Body of pancreas (tissue), 4 donors: ENCODE data around the gene TTC24. TPM values are rescaled to one million over a fixed set of nuclear protein-coding genes. Genes with fewer than 3 reads are reported as not detected.
A peak's percentile ranks its signal among the peaks of the same experiment; 100 is the strongest.

Experiments
- ATAC-seq: fragments of 150-250 bp; one replicate; pipeline ENCODE4 v1.9.1; 2016
- DNase-seq, 4 donors: peaks; one replicate each; pipeline ENCODE4 v3.0.0-alpha.2; 2019
- H3K27ac ChIP-seq, 4 donors: fragments of 200-600 bp; sonication (generic); 1 replicate in 3 of 4; 2 replicates in 1 of 4; pipeline versions ENCODE4 v1.5.1 to v1.6.1; 2016 to 2019; ENCODE audit warnings: mild to moderate bottlenecking in 1 of 4, mixed read lengths in 1 of 4, moderate library complexity in 1 of 4
- H3K27me3 ChIP-seq, 2 donors: fragments of 200-600 bp; sonication (generic); one replicate each; pipeline ENCODE4 v1.6.0; 2016; ENCODE audit warnings: mild to moderate bottlenecking in 1 of 2
- H3K36me3 ChIP-seq, 2 donors: fragments of 200-600 bp; sonication (generic); replicated peaks in 1 of 2; 2 replicates each; pipeline ENCODE4 v1.5.1; 2016; ENCODE audit warnings: low read depth in 2 of 2; ENCODE audit not compliant: insufficient read depth in 1 of 2
- H3K4me1 ChIP-seq: fragments of 200-600 bp; sonication (generic); one replicate; pipeline ENCODE4 v1.6.0; 2016
- H3K4me3 ChIP-seq, 2 donors: fragments of 200-600 bp; sonication (generic); 1 replicate in 1 of 2; 2 replicates in 1 of 2; pipeline ENCODE4 v1.5.1; 2016 to 2019
- H3K9me3 ChIP-seq, 3 donors: fragments of 200-600 bp; sonication (generic); 1 replicate in 2 of 3; 2 replicates in 1 of 3; pipeline ENCODE4 v1.5.1; 2016
- POLR2A ChIP-seq, 3 donors: fragments of 450-650 bp; IDR thresholded peaks; one replicate each; pipeline ENCODE4 v1.6.1; 2016; ENCODE audit warnings: antibody characterized with exemption in 3 of 3, mild to moderate bottlenecking in 2 of 3
- WGBS, 2 donors: methylation state at CpG; one replicate each; pipeline ENCODE4 v1.1.5; 2017; 5-methylcytosine and 5-hydroxymethylcytosine counted together
- intact Hi-C: fragments of 100-400 bp; cut with DNase I; formaldehyde crosslinking; loops from one replicate; pipeline ENCODE4 v1.15.1; 2023
- total RNA-seq, 2 donors: library from RNA; depleted of rRNA; stranded (reverse); fragments of >200 nt; gene quantifications; one replicate each; pipeline ENCODE4 v1.1.0, GENCODE V29; 2016
- TF ChIP-seq, protein P1 (sequence below), 7 experiments: fragments of 450-650 bp in 4 of 7; fragments of 200-600 bp in 3 of 7; sonication (generic) in 3 of 7; IDR thresholded peaks; one replicate each; pipeline ENCODE4 v1.5.1; 2016 to 2019; ENCODE audit warnings: antibody characterized with exemption in 7 of 7

Gene TTC24
- total RNA-seq, 2 donors from 2014 or later, result not detected

DNA sequence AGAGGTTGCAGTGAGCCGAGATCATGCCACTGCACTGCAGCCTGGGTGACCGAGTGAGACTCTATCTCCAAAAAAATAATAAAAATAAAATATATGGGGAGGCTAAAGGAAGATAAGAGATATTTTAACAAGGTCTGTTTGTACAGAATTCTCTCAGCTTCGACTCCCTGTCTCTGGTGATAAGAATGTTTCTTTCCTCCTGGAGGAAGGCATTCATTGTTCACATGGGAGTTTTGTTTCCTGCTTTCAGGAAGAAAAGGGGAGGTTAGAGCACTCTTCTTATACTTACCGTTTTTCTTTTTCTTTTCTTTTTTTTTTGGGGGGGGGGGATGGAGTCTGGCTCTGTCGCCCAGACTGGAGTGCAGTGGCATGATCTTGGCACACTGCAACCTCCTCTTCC lies 10.0 kb downstream of the TTC24 start:
- 65 to 70% methylated on average over 5 of the region's 5 CpGs for WGBS, 2 donors
- intact Hi-C loops, result loop anchor here (10.0 kb wide), 1 partner anchor 135 kb away; no protein-coding TSS in a partner anchor
- Histone ChIP-seq H3K4me3 (no peak overlapping the region), H3K27me3 (no peaks in the 10 kb centered on the region), H3K9me3 (no peaks in the 10 kb centered on the region), H3K27ac (no peak overlapping the region), H3K36me3 (no peaks in the 10 kb centered on the region), H3K4me1 (peaks cover 16% of the 10 kb centered on the region)
- no peak for ATAC-seq
- TF ChIP-seq, protein P1, sequence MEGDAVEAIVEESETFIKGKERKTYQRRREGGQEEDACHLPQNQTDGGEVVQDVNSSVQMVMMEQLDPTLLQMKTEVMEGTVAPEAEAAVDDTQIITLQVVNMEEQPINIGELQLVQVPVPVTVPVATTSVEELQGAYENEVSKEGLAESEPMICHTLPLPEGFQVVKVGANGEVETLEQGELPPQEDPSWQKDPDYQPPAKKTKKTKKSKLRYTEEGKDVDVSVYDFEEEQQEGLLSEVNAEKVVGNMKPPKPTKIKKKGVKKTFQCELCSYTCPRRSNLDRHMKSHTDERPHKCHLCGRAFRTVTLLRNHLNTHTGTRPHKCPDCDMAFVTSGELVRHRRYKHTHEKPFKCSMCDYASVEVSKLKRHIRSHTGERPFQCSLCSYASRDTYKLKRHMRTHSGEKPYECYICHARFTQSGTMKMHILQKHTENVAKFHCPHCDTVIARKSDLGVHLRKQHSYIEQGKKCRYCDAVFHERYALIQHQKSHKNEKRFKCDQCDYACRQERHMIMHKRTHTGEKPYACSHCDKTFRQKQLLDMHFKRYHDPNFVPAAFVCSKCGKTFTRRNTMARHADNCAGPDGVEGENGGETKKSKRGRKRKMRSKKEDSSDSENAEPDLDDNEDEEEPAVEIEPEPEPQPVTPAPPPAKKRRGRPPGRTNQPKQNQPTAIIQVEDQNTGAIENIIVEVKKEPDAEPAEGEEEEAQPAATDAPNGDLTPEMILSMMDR (IDR thresholded peaks at IDR 0.05), result no peak
- no peak for TF ChIP-seq POLR2A (IDR thresholded peaks at IDR 0.05)
- DNase-seq, result no peak

DNA sequence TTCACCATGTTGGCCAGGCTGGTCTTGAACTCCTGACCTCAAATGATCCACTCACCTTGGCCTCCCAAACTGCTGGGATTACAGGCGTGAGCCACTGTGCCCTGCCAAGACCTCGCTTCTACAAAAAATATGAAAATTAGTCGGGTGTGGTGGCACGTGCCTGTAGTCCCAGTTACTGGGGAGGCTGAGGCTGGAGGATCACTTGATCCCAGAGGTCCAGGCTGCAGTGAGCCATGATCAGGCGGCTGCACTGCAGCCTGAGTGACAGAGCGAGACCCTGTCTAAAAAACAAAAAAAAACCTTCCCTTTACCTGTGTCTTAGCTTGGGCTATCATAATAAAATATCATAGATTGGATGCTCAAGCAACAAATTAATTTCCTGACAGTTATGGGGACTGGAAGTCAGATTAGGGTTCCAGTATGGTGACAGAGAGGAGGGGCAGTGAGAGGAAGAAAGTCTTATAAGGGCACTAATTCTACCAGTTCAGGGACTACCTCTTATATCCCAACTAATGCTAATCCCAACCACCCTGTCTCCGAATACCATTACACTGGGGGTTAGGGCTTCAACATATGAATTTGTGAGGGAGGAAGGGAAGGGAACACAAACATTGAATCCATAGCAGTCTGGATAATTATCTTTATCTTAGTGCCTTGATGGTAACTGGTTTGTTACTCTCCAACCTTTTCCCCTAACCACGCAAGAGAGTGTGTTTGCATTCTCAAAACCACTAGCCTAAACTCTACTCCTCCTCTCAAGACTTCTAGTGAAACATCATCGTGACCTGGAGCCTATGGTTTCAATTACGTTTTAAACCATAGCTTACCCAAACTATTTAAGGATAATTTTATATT lies 11.0 kb downstream of the TTC24 start:
- Histone ChIP-seq H3K9me3 (no peaks in the 10 kb centered on the region), H3K4me1 (peaks cover 16% of the 10 kb centered on the region), H3K36me3 (no peaks in the 10 kb centered on the region), H3K27ac (peak overlapping the region; percentile 76 to 86 (median 80)), H3K4me3 (no peak overlapping the region), H3K27me3 (no peaks in the 10 kb centered on the region)
- 85 to 86% methylated on average over 10 of the region's 10 CpGs for WGBS, 2 donors
- no peak for ATAC-seq
- DNase-seq, result no peak
- TF ChIP-seq, protein P1 (IDR thresholded peaks at IDR 0.05), result no peak
- TF ChIP-seq POLR2A (IDR thresholded peaks at IDR 0.05), result no peak
- intact Hi-C loops, result no loop called here

DNA sequence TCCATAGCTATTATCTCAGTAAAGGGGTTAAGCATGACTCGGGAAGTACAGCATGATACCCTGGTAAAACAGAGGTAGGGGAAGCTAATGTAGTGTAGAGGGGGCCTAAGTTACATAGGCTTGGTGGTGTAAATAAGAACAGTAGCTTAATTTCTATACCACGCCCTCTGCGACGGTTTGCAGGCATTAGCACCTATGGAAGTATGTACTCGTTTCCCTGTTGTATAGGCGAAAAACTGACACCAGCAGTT lies 11.6 kb downstream of the TTC24 start:
- intact Hi-C loops, result no loop called here
- Histone ChIP-seq H3K4me3 (no peak overlapping the region), H3K27me3 (no peaks in the 10 kb centered on the region), H3K4me1 (peaks cover 16% of the 10 kb centered on the region), H3K9me3 (no peaks in the 10 kb centered on the region), H3K36me3 (peaks cover 0 to 2% of the 10 kb centered on the region in 2 donors), H3K27ac (peak overlapping the region; percentile 76 to 86 (median 80))
- no peak for TF ChIP-seq POLR2A (IDR thresholded peaks at IDR 0.05)
- TF ChIP-seq, protein P1 (IDR thresholded peaks at IDR 0.05), result no peak
- whole genome bisulfite sequencing, 2 donors, result 15 to 18% methylated on average over 6 of the region's 6 CpGs
- DNase-seq (no peak), ATAC-seq (no peak)

DNA sequence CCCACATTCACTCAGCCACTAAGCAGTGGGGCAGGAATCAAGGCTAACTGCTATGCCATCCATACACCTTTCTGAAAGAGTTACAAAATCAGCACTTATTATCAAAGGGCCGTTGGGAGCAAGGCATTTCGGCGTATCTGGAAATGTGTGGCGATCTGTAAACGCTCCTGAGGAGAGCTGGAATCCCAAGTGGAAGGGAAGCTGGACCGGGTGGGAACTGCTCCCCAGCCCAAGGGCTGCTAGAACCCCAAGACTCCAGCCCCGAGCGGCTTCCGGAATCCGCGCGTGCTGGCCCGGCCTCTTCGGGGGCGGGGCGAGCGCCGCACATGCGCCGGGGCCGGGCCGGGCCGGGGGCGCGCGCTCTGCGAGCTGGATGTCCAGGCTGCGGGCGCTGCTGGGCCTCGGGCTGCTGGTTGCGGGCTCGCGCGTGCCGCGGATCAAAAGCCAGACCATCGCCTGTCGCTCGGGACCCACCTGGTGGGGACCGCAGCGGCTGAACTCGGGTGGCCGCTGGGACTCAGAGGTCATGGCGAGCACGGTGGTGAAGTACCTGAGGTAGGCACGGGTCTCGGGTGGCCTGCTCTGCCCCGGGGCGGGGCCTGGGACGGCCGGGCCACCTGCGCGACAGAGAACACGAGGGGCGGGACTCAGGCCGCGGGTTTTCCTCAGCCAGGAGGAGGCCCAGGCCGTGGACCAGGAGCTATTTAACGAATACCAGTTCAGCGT lies 12.1 kb downstream of the TTC24 start, which contains the start of gene NAXE:
Gene NAXE (plus strand): TSS at position 345 of the 726 bp plus-strand sequence. CDS start 29 bp downstream, at position 374.
- Histone ChIP-seq H3K27me3 (no peaks in the 10 kb centered on the region), H3K36me3 (peaks cover 0 to 2% of the 10 kb centered on the region in 2 donors), H3K4me3 (peak within 1 kb of the TSS; percentile 34 to 82), H3K9me3 (no peaks in the 10 kb centered on the region), H3K4me1 (peaks cover 16% of the 10 kb centered on the region), H3K27ac (peak within 1 kb of the TSS; percentile 76 to 86 (median 80))
- DNase-seq (peak; percentile 71 to 79 (median 74)), ATAC-seq (peak; percentile 96)
- TF ChIP-seq POLR2A (IDR thresholded peaks at IDR 0.05), result peak; percentile 50 to 85 (median 80)
- TF ChIP-seq, protein P1 (IDR thresholded peaks at IDR 0.05), result no peak
- intact Hi-C loops, result no loop called here
- WGBS, 2 donors, result 0% methylated on average over 1 to 46 of the region's 60 CpGs
